Measurements from ENCODE around the gene SLC25A20.

SLC25A20 gene

GRCh38 chr3:48897460-48898376, 964 bp downstream of the SLC25A20 start:
- no peak for DNase-seq

- no peak for DNase-seq
Observed at GRCh38 chr3:48896936-48897335, 1.7 kb downstream of the SLC25A20 start.

- DNase-seq, result no peak
Observed at GRCh38 chr3:48894516-48894915, 4.2 kb downstream of the SLC25A20 start.

- no peak for DNase-seq
Observed at GRCh38 chr3:48891606-48892005, 7.1 kb downstream of the SLC25A20 start.

- no peak for DNase-seq
Observed at GRCh38 chr3:48885753-48886152, 12.9 kb downstream of the SLC25A20 start.

GRCh38 chr3:48881652-48882114, 17.0 kb downstream of the SLC25A20 start:
- no peak for DNase-seq

- DNase-seq, result no peak
Observed at GRCh38 chr3:48881006-48881405, 17.7 kb downstream of the SLC25A20 start.

- DNase-seq, result no peak
Observed at GRCh38 chr3:48879994-48880377, 18.7 kb downstream of the SLC25A20 start.

GRCh38 chr3:48879307-48879993, 19.2 kb downstream of the SLC25A20 start:
- no peak for DNase-seq

GRCh38 chr3:48877671-48878070, 21.0 kb downstream of the SLC25A20 start:
- no peak for DNase-seq

GRCh38 chr3:48863122-48863521, 35.6 kb downstream of the SLC25A20 start:
- DNase-seq, result no peak

GRCh38 chr3:48859206-48859605, 39.5 kb downstream of the SLC25A20 start:
- no peak for DNase-seq

- no peak for DNase-seq
Observed at GRCh38 chr3:48858709-48859108, 40.0 kb downstream of the SLC25A20 start.

GRCh38 chr3:48857641-48858040, 41.0 kb downstream of the SLC25A20 start:
- DNase-seq, result no peak

- DNase-seq, result no peak
Observed at GRCh38 chr3:48856469-48856868, 42.2 kb downstream of the SLC25A20 start.

- no peak for DNase-seq
Observed at GRCh38 chr3:48855681-48856447, 42.8 kb downstream of the SLC25A20 start.

GRCh38 chr3:48852151-48852550, 46.5 kb downstream of the SLC25A20 start:
- DNase-seq, result no peak

GRCh38 chr3:48851407-48851806, 47.3 kb downstream of the SLC25A20 start:
- peak; percentile 42 for DNase-seq

GRCh38 chr3:48848816-48849515, 49.7 kb downstream of the SLC25A20 start:
- no peak for DNase-seq

GRCh38 chr3:48847504-48848423, 50.9 kb downstream of the SLC25A20 start, which contains the start of gene PRKAR2A:
TSS of gene PRKAR2A (minus strand) at chr3:48847874. CDS start at chr3:48847596, 278 bp downstream.
- peak; percentile 59 for DNase-seq

- peak; percentile 77 for DNase-seq
Observed at GRCh38 chr3:48847053-48847503, 51.6 kb downstream of the SLC25A20 start.
